ENCODE measurements around the gene ADAMTSL3.
"Not testable (repeated sequence)": the region's sequence is repeated elsewhere in the genome, so short reads cannot be mapped to it uniquely, and the experiment has no call there.

Gene ADAMTSL3

DNA sequence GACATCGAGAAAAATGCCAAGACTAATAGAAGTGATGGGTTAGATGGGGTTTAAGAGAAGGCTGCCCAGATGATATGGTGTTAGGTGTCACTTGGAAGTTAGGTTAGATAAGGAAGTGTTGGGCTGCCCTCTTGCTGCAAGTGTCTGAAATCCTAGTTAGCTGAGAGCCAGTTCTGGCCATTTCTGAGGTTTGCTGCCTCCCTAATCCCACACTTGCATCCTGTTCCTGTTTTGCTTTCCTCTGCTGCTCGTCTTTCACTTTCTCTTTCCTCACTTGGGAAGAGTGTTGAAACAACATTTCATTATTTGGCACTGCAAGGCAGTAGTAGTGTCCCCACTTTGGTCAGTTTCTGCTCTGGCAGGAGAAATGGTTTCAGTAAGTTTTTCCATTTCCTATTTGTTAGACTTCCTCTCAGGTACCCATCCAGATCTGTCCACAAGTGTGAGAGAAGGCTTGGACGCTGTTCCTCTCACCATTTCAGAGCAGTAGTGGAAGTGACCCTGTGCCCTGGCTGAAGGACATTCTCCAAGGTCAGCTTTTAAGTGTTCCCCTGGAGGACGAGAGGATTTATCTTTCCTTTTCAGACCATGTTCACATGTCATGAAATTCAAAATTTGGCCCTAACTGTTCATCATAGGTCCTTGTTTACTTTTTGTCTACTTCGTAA, 93.3 kb downstream of the ADAMTSL3 start:
- TF ChIP-seq CTCF (IDR thresholded peaks at IDR 0.05; ENCODE audit: low read depth, low read length, missing control alignments), result no peak
- no peak overlapping the region for H3K4me3 ChIP-seq (replicated peaks; ENCODE audit: low read depth, low read length)
- DNase-seq (ENCODE audit: extremely low read depth, low read depth), result peak; percentile 3

GRCh38 chr15:83747718-83748110, 93.8 kb downstream of the ADAMTSL3 start:
- no peak for TF ChIP-seq CTCF (IDR thresholded peaks at IDR 0.05; ENCODE audit: low read depth, low read length, missing control alignments)
- H3K4me3 ChIP-seq (replicated peaks; ENCODE audit: low read depth, low read length), result no peak overlapping the region
- no peak for DNase-seq (ENCODE audit: extremely low read depth, low read depth)

GRCh38 chr15:83753872-83754493, 100.1 kb downstream of the ADAMTSL3 start:
- H3K4me3 ChIP-seq (replicated peaks; ENCODE audit: low read depth, low read length), result no peak overlapping the region
- no peak for TF ChIP-seq CTCF (IDR thresholded peaks at IDR 0.05; ENCODE audit: low read depth, low read length, missing control alignments)
- DNase-seq (ENCODE audit: extremely low read depth, low read depth), result no peak

- not testable (repeated sequence) for DNase-seq (ENCODE audit: extremely low read depth, low read depth); H3K4me3 ChIP-seq (replicated peaks; ENCODE audit: low read depth, low read length)
These were observed 103.4 kb downstream of the ADAMTSL3 start for GRCh38 chr15:83757291-83757690.

- H3K4me3 ChIP-seq (replicated peaks; ENCODE audit: low read depth, low read length), result no peak overlapping the region
- no peak for DNase-seq (ENCODE audit: extremely low read depth, low read depth)
- no peak for TF ChIP-seq CTCF (IDR thresholded peaks at IDR 0.05; ENCODE audit: low read depth, low read length, missing control alignments)
These were observed 108.4 kb downstream of the ADAMTSL3 start for GRCh38 chr15:83762367-83762766.

GRCh38 chr15:83764201-83764838, 110.4 kb downstream of the ADAMTSL3 start:
- TF ChIP-seq CTCF (IDR thresholded peaks at IDR 0.05; ENCODE audit: low read depth, low read length, missing control alignments), result no peak
- DNase-seq (ENCODE audit: extremely low read depth, low read depth), result no peak
- no peak overlapping the region for H3K4me3 ChIP-seq (replicated peaks; ENCODE audit: low read depth, low read length)

DNA sequence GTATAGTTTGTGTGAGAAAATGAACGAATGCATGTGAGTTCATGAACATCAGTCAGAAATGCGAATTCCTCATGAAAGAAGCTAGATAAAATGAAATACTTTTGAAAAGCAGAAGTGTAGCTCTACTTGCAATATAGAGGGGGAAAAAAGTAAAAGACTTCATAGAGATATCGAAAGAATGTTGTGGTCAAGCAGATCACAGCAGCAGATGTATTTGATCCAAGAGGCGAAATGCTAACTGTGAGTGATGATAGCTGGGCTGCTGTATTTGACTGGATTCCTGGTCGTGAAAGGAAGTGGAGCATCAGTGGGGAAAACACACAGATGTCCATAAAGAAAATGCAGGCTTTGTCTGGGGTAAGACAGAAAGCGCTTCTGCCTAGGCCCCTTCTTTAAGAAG, 112.4 kb downstream of the ADAMTSL3 start:
- DNase-seq (ENCODE audit: extremely low read depth, low read depth), result no peak
- no peak for TF ChIP-seq CTCF (IDR thresholded peaks at IDR 0.05; ENCODE audit: low read depth, low read length, missing control alignments)
- H3K4me3 ChIP-seq (replicated peaks; ENCODE audit: low read depth, low read length), result no peak overlapping the region

Measured in HFF-Myc (cell line).